Fibroblast of the aortic adventitia (primary cell): Measurements from ENCODE around the gene SFXN2. TPM values are rescaled to one million over a fixed set of nuclear protein-coding genes. Genes with fewer than 3 reads are reported as not detected.

Source experiments
- DNase-seq: peaks from one replicate; pipeline ENCODE4 v3.0.0-alpha.2; 2010; ENCODE audit warnings: low read depth
- H3K4me3 ChIP-seq: 2 replicates; pipeline ENCODE4 v1.5.1; 2011; ENCODE audit warnings: low read depth, mild to moderate bottlenecking, control low read depth, low read length, moderate library complexity
- CTCF ChIP-seq: IDR thresholded peaks from 2 replicates; pipeline ENCODE4 v1.5.1; 2011; ENCODE audit warnings: mild to moderate bottlenecking, low read length, control low read depth, inconsistent platforms; ENCODE audit not compliant: insufficient read depth
- total RNA-seq: library from RNA; depleted of rRNA; stranded (reverse); fragments of >200 nt; gene quantifications from 2 replicates; pipeline ENCODE4 v1.2.3, GENCODE V29; 2012; ENCODE audit warnings: low replicate concordance

SFXN2 gene
- total RNA-seq, 1 donor: 3.8 TPM

GRCh38 chr10:102701272-102701671, 13.2 kb upstream of the SFXN2 start:
- no peak for DNase-seq
- no peak overlapping the region for H3K4me3 ChIP-seq
- no peak for TF ChIP-seq CTCF

- no peak for TF ChIP-seq CTCF
- no peak overlapping the region for H3K4me3 ChIP-seq
- DNase-seq: no peak
These were observed 12.6 kb upstream of the SFXN2 start for GRCh38 chr10:102701796-102702195.

GRCh38 chr10:102702742-102703141, 11.7 kb upstream of the SFXN2 start:
- no peak overlapping the region for H3K4me3 ChIP-seq
- no peak for TF ChIP-seq CTCF
- DNase-seq: no peak

- H3K4me3 ChIP-seq: no peak overlapping the region
- peak; percentile 68 for DNase-seq
- no peak for TF ChIP-seq CTCF
These were observed 9.5 kb upstream of the SFXN2 start for GRCh38 chr10:102704915-102705314.

GRCh38 chr10:102705531-102705930, 8.9 kb upstream of the SFXN2 start:
- no peak for DNase-seq
- no peak for TF ChIP-seq CTCF
- H3K4me3 ChIP-seq: no peak overlapping the region

GRCh38 chr10:102710609-102711008, 3.8 kb upstream of the SFXN2 start:
- DNase-seq: peak; percentile 83
- peak; percentile 21 for TF ChIP-seq CTCF
- no peak overlapping the region for H3K4me3 ChIP-seq

- no peak overlapping the region for H3K4me3 ChIP-seq
- no peak for DNase-seq
- no peak for TF ChIP-seq CTCF
These were observed 2.3 kb upstream of the SFXN2 start for GRCh38 chr10:102712089-102712488.
